ENCODE data around the gene NDUFB10. TPM values are rescaled to one million over a fixed set of nuclear protein-coding genes. Genes with fewer than 3 reads are reported as not detected.

Gene NDUFB10
- 100 to 1,000 TPM; 172 to 333 TPM for total RNA-seq

- Histone ChIP-seq H3K36me3 (no peaks in the 10 kb centered on the region), H3K4me3 (peak within 1 kb of the TSS; percentile 74 to 88), H3K4me1 (replicated peaks) (peaks cover 3% of the 10 kb centered on the region), H3K27ac (peak within 1 kb of the TSS; percentile 78 to 86), H3K9me3 (no peaks in the 10 kb centered on the region), H3K27me3 (replicated peaks; ENCODE audit: insufficient read depth) (no peaks in the 10 kb centered on the region)
- TF ChIP-seq POLR2A (IDR thresholded peaks at IDR 0.05) (peak; percentile 93), POLR2AphosphoS5 (IDR thresholded peaks at IDR 0.05) (peak; percentile 82)
- TF ChIP-seq, protein P1, sequence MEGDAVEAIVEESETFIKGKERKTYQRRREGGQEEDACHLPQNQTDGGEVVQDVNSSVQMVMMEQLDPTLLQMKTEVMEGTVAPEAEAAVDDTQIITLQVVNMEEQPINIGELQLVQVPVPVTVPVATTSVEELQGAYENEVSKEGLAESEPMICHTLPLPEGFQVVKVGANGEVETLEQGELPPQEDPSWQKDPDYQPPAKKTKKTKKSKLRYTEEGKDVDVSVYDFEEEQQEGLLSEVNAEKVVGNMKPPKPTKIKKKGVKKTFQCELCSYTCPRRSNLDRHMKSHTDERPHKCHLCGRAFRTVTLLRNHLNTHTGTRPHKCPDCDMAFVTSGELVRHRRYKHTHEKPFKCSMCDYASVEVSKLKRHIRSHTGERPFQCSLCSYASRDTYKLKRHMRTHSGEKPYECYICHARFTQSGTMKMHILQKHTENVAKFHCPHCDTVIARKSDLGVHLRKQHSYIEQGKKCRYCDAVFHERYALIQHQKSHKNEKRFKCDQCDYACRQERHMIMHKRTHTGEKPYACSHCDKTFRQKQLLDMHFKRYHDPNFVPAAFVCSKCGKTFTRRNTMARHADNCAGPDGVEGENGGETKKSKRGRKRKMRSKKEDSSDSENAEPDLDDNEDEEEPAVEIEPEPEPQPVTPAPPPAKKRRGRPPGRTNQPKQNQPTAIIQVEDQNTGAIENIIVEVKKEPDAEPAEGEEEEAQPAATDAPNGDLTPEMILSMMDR (IDR thresholded peaks at IDR 0.05) = peak; percentile 74 to 93 (median 86)
- intact Hi-C loops (cut with DNase I) = no loop called here
- peak; percentile 86 for DNase-seq (ENCODE audit: low spot score)
- WGBS = under 1% methylated on average over 57 of the region's 79 CpGs
Measured at GRCh38 chr16:1959269-1960039, at the start of gene NDUFB10. Gene NDUFB10 (plus strand): TSS chr16:1959538. CDS start chr16:1959625, 87 bp downstream.

DNA sequence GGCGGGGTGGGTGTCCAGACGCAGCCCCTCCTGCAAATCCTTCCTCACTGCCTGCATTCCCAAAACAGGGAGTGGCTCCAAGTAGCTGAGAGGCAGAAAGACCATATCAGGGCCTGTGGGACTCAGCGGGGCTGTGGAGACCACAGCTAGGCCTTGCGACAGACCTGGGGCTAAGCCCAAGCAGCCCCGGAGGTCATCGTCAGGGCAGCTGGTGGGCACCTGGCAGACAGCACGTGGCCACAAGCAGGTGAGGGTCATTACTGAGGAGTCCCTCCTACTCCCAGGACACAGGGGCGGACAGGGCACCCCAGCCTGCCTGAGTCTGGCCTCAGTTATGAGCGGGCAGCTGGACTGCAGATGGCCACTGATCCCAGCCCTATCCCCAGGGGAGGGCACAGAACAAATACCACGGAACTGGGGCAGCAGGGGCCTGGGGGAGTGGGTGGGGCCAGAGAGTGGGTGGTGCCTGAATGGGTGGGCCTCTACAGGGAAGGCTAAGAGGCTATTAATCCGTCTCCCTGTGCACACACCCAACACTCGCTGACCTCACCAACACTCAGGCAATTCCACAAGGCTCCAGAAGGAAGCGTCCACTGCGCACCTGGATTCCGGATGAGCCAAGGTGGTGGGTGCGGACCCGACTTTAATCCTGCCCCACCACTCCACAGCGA, 49.6 kb upstream of the NDUFB10 start:
- Histone ChIP-seq H3K27me3 (replicated peaks; ENCODE audit: insufficient read depth) (no peaks in the 10 kb centered on the region), H3K4me1 (replicated peaks) (no peaks in the 10 kb centered on the region), H3K36me3 (no peaks in the 10 kb centered on the region), H3K27ac (no peak overlapping the region), H3K9me3 (no peaks in the 10 kb centered on the region), H3K4me3 (no peak overlapping the region)
- DNase-seq (ENCODE audit: low spot score) = no peak
- 81% methylated on average over 18 of the region's 18 CpGs for WGBS
- intact Hi-C loops (cut with DNase I) = no loop called here
- TF ChIP-seq, protein P1 (IDR thresholded peaks at IDR 0.05) = no peak
- TF ChIP-seq POLR2AphosphoS5 (IDR thresholded peaks at IDR 0.05) = no peak
- no peak for TF ChIP-seq POLR2A (IDR thresholded peaks at IDR 0.05)

GRCh38 chr16:1911467-1912214, 47.7 kb upstream of the NDUFB10 start:
- no peaks in the 10 kb centered on the region for H3K36me3 ChIP-seq
- no peaks in the 10 kb centered on the region for H3K9me3 ChIP-seq
- no peaks in the 10 kb centered on the region for H3K4me1 ChIP-seq (replicated peaks)
- intact Hi-C loops (cut with DNase I) = no loop called here
- TF ChIP-seq POLR2AphosphoS5 (IDR thresholded peaks at IDR 0.05) = no peak
- TF ChIP-seq POLR2A (IDR thresholded peaks at IDR 0.05) = no peak
- H3K27ac ChIP-seq = no peak overlapping the region
- H3K27me3 ChIP-seq (replicated peaks; ENCODE audit: insufficient read depth) = peaks cover 4% of the 10 kb centered on the region
- WGBS = 89% methylated on average over 59 of the region's 59 CpGs
- DNase-seq (ENCODE audit: low spot score) = no peak
- no peak overlapping the region for H3K4me3 ChIP-seq

GRCh38 chr16:1912215-1912543, 47.2 kb upstream of the NDUFB10 start:
- H3K27ac ChIP-seq = no peak overlapping the region
- 85% methylated on average over 13 of the region's 17 CpGs for WGBS
- H3K9me3 ChIP-seq = no peaks in the 10 kb centered on the region
- no peak overlapping the region for H3K4me3 ChIP-seq
- intact Hi-C loops (cut with DNase I) = no loop called here
- DNase-seq (ENCODE audit: low spot score) = no peak
- peaks cover 6% of the 10 kb centered on the region for H3K27me3 ChIP-seq (replicated peaks; ENCODE audit: insufficient read depth)
- no peaks in the 10 kb centered on the region for H3K36me3 ChIP-seq
- no peaks in the 10 kb centered on the region for H3K4me1 ChIP-seq (replicated peaks)
- TF ChIP-seq, protein P1 (IDR thresholded peaks at IDR 0.05) = no peak

DNA sequence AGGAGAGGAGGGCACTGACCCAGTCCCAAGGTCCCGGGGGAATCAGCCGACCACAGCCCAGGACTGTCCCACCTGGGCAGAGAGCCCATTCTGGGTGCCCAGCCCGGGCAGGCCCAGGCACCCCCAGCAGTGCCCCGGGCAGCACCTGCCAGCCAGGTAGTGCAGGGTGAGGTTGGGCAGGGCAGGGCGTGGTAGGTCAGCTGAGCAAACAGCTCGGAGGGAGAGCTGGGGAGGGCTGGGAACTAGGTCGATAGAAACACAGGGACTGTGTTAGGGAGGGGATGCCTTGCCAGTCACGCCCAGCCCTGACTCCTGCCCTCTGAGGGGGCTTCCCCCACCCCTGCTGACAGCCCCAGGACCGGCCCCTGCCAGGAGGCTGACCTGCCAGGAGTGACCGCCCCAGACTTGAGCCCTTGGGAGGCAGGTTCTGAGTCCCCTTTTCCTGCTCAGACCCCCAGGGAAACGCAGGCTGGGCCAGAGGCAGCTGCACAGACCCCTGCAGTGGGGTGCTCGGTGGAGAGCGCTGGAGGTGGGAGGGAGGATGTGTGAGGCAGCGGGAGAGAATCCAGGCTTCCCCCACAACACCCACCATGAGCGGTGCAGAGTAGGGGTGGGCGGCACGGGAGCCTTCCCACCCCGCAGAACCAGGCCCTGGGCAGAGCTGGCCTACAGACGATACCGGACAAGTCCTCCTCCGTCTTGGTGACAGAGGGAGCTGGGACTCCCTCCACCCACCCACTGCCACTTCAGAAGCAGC, 45.8 kb upstream of the NDUFB10 start:
- H3K27me3 ChIP-seq (replicated peaks; ENCODE audit: insufficient read depth) = peaks cover 15% of the 10 kb centered on the region
- H3K27ac ChIP-seq = no peak overlapping the region

More for the DNA sequence above, 45.8 kb upstream of the NDUFB10 start:
- TF ChIP-seq, protein P1 (IDR thresholded peaks at IDR 0.05) = no peak
- no peak for TF ChIP-seq POLR2AphosphoS5 (IDR thresholded peaks at IDR 0.05)
- TF ChIP-seq POLR2A (IDR thresholded peaks at IDR 0.05) = no peak
- Histone ChIP-seq H3K4me3 (no peak overlapping the region), H3K9me3 (no peaks in the 10 kb centered on the region), H3K4me1 (replicated peaks) (no peaks in the 10 kb centered on the region), H3K36me3 (no peaks in the 10 kb centered on the region)
- DNase-seq (ENCODE audit: low spot score) = peak; percentile 28
- intact Hi-C loops (cut with DNase I) = no loop called here
- 35% methylated on average over 20 of the region's 21 CpGs for WGBS
